ENCODE data around the gene SLC6A11.

SLC6A11 gene

GRCh38 chr3:10816019-10816862 lies at the start of gene SLC6A11:
SLC6A11 (plus strand) TSS chr3:10816228; CDS start chr3:10816266, 38 bp downstream.
- no peak for DNase-seq

- no peak for DNase-seq
Observed at GRCh38 chr3:10768708-10769394, 47.2 kb upstream of the SLC6A11 start.

GRCh38 chr3:10770547-10770946 lies 45.5 kb upstream of the SLC6A11 start:
- no peak for DNase-seq

GRCh38 chr3:10770981-10771380 lies 45.0 kb upstream of the SLC6A11 start:
- no peak for DNase-seq

- no peak for DNase-seq
Observed at GRCh38 chr3:10771486-10772270, 44.4 kb upstream of the SLC6A11 start.

GRCh38 chr3:10772271-10773161 lies 43.5 kb upstream of the SLC6A11 start:
- DNase-seq, result no peak

- DNase-seq, result no peak
Observed at GRCh38 chr3:10774129-10774670, 41.8 kb upstream of the SLC6A11 start.

GRCh38 chr3:10774825-10775224 lies 41.2 kb upstream of the SLC6A11 start:
- DNase-seq, result no peak

- no peak for DNase-seq
Observed at GRCh38 chr3:10775259-10775658, 40.8 kb upstream of the SLC6A11 start.

GRCh38 chr3:10775828-10776227 lies 40.2 kb upstream of the SLC6A11 start:
- DNase-seq, result no peak

- no peak for DNase-seq
Observed at GRCh38 chr3:10777627-10778026, 38.4 kb upstream of the SLC6A11 start.

- no peak for DNase-seq
Observed at GRCh38 chr3:10778492-10779292, 37.3 kb upstream of the SLC6A11 start.

- no peak for DNase-seq
Observed at GRCh38 chr3:10779293-10779805, 36.7 kb upstream of the SLC6A11 start.

- DNase-seq, result no peak
Observed at GRCh38 chr3:10780243-10780642, 35.8 kb upstream of the SLC6A11 start.

- DNase-seq, result no peak
Observed at GRCh38 chr3:10780922-10781321, 35.1 kb upstream of the SLC6A11 start.

- no peak for DNase-seq
Observed at GRCh38 chr3:10781981-10782380, 34.0 kb upstream of the SLC6A11 start.

- DNase-seq, result peak; percentile 29
Observed at GRCh38 chr3:10783360-10784351, 32.4 kb upstream of the SLC6A11 start.

- no peak for DNase-seq
Observed at GRCh38 chr3:10786640-10787039, 29.4 kb upstream of the SLC6A11 start.

GRCh38 chr3:10788451-10788850 lies 27.6 kb upstream of the SLC6A11 start:
- no peak for DNase-seq

GRCh38 chr3:10790713-10791112 lies 25.3 kb upstream of the SLC6A11 start:
- DNase-seq, result no peak

Measured in activated T-cell treated with anti-CD3 and anti-CD28 coated beads for 4 hours (primary cell).